Measurements from ENCODE around the gene SLC4A2.

Gene SLC4A2

DNA sequence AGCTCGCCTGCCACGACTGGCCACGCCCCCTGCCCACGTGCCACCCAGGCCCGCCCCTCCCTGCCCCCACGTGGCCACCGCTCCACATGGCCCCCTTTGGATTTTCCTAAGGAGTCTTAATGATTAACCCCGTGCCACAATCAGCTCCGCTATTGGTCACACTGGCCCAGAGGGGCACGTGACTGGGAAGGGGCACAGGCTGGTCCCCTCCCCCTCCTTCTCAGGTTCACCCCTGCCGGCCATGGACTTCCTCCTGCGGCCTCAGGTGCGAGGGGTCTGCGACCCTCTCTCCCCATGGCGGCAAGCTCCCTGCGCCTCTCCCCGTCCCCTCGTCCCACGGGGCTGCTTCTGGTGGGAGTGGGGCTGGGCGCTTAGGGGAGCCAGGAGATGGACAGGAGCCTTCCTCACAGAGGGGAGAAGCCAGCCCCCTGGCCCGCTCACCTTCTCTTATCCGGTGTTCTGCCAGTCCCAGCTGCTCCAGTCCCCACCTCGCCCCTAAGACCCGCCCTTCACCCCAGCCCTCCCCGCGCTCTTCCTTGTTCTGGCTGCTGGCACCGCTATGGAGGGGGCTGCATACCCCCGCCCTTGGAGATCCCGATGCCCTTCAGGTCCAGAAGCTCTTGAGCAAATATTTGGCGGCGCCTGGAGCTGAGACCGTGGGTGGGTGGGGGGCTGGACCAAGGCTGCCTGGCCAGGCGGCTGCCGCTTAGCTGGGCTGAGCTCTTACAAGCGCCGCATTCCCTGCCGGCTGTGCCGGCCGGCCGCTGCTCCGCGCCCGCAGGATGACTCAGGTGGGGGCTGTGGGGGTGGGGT is 3.2 kb downstream of the SLC4A2 start:
- no peak for DNase-seq (ENCODE audit: low spot score)

DNA sequence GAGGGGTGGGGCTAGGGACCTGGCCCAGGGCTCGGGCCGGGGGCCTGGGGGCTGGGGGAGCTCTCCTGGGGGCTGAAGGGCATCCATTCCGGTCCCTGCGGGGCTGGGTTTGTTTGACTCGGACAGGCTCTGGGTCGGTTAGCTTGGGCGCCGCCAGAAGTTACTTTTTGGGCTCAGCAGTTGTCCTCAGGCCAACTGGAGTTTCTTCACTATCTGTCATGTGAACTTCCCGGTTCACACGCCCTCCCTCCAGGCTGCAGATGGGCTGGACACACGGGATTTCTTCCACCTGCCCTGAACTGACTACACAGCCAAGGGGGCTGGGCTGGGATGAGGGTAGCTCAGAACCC is 3.8 kb downstream of the SLC4A2 start:
- no peak for DNase-seq (ENCODE audit: low spot score)

DNA sequence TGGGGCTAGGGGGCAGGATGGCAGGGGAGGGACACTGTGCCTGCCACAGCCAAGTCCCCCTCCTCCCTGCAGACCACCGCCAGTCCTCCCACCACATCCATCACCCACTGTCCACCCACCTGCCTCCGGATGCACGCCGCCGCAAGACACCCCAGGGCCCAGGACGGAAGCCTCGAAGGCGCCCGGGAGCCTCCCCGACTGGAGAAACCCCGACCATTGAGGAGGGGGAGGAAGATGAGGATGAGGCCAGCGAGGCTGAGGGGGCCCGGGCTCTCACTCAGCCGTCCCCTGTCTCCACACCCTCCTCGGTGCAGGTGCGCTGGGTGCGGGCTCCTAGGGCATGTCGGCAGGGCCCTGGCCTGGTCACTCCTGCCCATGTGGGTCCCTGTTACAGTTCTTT is 5.1 kb downstream of the SLC4A2 start:
- DNase-seq (ENCODE audit: low spot score) = no peak

DNA sequence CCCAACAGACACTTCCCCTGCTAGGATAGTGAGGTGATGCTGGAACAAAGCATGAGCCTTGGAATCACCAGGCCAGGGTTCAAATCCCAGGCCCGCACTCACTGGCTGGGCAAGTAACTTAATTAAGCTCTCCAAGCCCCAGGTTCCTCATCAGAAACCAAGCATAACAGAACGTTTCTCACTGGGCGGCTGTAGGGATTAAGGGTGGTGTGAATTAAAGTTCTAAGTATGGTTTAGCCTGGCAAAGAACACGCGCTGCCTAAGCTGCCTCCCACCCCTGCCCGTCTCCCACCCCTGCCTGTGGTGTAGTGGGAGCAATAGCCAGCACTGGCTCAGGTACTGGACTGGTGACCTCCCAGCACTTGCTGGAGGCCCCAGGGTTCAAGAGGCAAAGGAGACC is 5.6 kb downstream of the SLC4A2 start:
- no peak for DNase-seq (ENCODE audit: low spot score)

DNA sequence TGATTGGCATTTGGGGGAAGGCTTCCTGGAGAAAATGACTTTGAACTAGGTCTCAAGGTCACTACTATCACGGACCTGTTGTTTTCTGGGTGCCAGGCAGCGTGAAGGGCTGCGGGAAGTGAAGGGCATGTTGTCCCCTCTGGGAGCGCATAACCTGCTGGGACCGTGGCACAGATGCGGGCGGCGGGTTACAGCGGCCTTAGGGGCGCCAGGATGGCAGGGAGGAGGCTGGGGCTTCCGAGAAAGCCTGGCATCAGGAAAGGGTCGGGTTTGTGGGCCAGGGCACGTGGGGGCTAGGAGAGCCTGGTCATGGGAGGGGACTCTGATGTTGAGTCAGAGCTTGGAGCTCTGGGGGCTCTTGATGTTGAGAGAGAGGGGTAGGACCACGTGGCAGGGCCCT is 6.1 kb downstream of the SLC4A2 start:
- no peak for DNase-seq (ENCODE audit: low spot score)

DNA sequence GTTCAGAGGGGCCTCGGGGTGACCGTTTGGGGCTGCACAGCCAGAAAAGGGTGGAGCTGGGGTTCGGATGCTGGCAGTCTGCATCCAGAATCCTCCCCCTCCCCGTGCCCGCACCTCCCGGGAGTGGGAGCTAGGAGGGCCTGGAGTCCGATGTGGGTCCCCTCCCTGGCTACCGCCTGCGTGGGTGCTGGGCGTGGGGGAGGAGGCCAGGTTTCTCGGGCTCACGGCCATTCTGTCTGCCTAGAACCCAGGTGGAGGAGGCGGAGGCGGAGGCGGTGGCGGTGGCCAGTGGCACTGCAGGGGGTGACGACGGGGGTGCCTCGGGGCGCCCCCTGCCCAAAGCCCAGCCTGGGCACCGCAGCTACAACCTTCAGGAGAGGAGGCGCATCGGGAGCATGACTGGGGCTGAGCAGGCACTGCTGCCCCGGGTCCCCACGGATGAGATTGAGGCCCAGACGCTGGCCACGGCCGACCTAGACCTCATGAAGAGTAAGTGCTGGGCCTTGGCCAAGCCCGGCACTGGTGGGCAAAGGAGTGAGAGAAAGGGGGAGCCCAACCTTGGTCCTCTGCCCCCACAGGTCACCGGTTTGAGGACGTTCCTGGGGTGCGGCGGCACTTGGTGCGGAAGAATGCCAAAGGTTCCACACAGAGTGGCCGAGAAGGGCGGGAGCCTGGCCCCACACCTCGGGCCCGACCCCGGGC is 7.0 kb downstream of the SLC4A2 start:
- no peak for DNase-seq (ENCODE audit: low spot score)

DNA sequence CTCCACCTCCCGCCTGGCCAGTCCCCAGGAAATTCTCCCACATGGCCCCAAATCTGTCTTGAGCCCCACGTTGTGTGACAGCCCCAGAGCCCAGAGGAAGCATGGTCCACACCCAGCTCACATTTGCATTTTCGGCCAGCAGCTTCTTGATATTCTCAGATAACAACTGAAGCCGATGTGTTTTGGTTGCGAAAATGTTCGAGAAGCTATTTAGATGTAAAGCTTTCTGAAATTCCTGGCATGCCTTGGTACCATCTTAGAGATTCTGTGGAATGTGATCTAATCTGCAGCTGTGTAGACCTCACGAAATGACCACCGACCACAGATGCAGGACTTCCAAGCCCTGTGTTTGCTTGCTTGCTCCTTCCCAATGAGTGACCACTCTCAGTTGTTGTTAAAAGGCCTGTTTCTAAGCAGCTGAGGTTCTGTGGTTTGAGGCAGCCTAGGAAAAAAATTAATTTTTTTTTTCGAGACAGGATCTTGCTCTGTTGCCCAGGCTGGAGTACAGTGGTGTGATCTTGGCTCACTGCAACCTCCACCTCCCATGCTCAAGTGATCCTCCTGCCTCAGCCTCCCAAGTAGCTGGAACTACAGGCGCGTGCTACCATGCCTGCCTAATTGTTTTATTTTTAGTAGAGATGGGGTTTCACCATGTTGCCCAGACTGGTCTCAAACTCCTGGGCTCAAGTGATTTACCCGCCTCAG is 8.8 kb downstream of the SLC4A2 start:
- DNase-seq (ENCODE audit: low spot score) = no peak

DNA sequence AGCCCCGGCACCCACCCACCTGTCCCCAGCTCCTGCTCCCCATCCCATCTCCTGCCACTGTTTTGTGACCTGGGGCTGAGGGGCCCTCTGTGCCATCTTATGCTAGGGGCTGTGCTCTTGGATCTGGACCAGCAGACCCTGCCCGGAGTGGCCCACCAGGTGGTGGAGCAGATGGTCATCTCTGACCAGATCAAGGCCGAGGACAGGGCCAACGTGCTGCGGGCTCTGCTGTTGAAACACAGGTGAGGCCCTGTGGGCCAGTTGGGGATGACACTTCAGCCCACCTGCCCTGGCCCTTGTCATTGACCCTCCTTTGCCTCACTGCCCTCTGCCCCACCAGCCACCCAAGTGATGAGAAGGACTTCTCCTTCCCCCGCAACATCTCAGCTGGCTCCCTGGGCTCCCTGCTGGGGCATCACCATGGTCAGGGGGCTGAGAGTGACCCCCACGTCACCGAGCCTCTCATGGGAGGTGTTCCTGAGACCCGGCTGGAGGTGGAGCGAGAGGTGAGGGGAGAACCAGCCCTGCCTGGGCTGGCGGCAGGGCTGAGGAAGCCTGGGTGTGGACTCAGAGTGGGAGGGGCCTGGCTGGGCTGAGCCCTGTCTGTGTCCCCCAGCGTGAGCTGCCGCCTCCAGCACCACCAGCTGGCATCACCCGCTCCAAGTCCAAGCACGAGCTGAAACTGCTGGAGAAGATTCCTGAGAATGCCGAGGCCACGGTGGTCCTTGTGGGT is 10.6 kb downstream of the SLC4A2 start:
- DNase-seq (ENCODE audit: low spot score) = no peak

DNA sequence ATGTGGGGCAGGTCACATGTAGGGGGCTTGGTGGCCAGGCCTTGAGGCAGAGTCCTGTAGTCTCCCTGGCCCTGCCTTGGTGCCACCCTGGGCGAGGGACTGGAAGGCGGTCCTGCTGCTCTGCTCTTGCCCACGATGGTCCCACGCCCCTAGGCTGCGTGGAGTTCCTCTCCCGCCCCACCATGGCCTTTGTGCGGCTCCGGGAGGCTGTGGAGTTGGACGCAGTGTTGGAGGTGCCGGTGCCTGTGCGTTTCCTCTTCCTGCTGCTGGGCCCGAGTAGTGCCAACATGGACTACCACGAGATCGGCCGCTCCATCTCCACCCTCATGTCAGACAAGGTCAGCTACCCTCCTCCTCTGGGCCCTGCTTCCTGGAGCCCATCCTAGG is 11.2 kb downstream of the SLC4A2 start:
- no peak for DNase-seq (ENCODE audit: low spot score)

DNA sequence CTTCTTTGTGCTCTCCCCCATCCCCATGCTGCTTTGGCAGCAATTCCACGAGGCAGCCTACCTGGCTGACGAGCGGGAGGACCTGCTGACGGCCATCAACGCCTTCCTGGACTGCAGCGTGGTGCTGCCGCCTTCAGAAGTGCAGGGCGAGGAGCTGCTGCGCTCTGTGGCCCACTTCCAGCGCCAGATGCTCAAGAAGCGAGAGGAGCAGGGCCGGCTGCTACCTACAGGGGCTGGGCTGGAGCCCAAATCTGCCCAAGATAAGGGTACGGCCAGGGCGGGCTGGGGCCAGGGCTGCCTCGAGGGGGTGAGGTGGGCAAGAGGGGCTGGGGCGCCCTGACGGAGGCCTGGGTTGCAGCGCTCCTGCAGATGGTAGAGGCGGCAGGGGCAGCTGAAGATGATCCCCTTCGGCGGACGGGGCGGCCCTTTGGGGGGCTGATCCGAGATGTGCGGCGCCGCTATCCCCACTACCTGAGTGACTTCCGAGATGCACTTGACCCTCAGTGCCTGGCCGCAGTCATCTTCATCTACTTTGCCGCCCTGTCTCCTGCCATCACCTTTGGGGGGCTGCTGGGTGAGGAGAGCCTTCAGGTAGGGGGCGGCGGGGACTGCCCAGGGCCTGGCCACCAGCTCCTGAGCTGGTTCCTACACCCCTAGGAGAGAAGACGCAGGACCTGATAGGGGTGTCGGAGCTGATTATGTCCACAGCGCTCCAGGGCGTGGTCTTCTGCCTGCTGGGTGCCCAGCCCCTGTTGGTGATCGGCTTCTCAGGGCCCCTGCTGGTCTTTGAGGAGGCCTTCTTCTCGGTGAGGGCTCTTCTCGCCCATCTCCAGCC is 11.9 kb downstream of the SLC4A2 start:
- DNase-seq (ENCODE audit: low spot score) = no peak

DNA sequence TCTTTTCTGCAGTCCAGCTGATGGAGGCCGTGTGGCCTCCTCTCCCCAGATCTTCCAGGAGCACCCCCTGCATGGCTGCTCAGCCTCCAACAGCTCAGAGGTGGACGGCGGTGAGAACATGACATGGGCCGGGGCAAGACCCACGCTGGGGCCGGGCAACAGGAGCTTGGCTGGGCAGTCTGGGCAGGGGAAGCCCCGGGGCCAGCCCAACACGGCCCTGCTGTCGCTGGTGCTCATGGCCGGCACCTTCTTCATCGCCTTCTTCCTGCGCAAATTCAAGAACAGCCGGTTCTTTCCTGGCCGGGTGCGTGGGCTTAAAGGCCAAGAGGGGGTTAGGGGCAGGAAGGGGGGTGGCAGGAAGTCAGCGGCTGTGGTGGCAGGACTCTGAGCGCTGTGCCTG is 14.6 kb downstream of the SLC4A2 start:
- no peak for DNase-seq (ENCODE audit: low spot score)

DNA sequence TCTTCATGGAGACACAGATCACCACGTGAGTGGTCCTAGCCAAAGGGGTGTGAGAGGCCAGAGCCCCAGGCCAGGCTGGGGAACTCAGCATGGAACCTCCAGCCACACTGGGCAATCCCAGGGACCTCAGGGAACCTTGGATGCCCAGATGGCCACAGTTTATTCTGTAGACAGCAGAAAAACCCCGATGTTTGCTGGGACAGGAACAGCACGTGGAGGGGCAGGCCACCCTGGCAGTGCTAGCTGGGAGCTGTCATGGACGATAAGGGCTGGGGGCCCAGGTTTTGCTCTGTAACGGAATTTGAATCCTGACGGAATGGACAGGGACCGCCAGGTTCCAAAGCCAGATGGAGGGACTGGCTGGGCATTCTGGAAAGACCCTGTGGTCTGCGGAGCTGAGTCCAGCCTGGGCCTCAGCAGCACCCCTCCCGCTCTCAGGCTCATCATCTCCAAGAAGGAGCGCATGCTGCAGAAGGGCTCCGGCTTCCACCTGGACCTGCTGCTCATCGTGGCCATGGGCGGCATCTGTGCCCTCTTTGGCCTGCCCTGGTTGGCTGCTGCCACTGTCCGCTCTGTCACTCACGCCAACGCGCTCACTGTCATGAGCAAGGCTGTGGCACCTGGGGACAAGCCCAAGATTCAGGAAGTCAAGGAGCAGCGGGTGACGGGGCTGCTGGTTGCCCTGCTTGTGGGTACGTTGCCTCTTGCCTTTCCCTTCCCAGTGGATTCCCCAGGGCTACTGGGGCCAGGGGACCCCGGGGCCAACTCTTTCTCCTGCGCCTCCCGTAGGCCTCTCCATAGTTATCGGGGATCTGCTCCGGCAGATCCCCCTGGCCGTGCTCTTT is 15.7 kb downstream of the SLC4A2 start:
- no peak for DNase-seq (ENCODE audit: low spot score)

DNA sequence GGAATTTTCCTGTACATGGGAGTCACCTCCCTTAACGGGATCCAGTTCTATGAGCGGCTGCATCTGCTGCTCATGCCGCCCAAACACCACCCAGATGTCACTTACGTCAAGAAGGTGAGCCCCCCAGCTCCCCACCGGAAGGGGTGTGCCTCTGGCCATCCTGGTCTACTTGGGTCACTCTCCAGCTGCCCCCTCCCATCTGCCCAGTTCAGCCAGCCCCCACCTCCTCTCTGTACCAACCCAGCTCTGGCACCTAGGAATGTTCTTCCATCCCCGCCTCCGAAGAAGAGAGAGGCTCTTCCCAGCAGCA is 16.2 kb downstream of the SLC4A2 start:
- no peak for DNase-seq (ENCODE audit: low spot score)

DNA sequence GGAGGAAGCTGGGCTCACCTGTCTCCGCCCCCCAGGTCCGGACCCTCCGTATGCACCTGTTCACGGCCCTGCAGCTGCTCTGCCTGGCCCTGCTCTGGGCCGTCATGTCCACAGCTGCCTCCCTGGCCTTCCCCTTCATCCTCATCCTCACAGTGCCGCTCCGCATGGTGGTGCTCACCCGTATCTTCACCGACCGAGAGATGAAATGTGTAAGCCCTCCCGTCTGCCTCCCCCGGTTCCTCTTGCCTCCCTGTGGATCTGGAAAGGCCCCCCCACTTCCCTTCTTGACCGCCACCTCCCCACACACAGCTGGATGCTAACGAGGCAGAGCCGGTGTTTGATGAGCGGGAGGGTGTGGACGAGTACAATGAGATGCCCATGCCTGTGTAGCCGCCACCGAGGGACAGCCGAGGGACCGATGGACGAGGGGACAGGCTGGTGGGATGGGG is 16.6 kb downstream of the SLC4A2 start:
- no peak for DNase-seq (ENCODE audit: low spot score)

DNA sequence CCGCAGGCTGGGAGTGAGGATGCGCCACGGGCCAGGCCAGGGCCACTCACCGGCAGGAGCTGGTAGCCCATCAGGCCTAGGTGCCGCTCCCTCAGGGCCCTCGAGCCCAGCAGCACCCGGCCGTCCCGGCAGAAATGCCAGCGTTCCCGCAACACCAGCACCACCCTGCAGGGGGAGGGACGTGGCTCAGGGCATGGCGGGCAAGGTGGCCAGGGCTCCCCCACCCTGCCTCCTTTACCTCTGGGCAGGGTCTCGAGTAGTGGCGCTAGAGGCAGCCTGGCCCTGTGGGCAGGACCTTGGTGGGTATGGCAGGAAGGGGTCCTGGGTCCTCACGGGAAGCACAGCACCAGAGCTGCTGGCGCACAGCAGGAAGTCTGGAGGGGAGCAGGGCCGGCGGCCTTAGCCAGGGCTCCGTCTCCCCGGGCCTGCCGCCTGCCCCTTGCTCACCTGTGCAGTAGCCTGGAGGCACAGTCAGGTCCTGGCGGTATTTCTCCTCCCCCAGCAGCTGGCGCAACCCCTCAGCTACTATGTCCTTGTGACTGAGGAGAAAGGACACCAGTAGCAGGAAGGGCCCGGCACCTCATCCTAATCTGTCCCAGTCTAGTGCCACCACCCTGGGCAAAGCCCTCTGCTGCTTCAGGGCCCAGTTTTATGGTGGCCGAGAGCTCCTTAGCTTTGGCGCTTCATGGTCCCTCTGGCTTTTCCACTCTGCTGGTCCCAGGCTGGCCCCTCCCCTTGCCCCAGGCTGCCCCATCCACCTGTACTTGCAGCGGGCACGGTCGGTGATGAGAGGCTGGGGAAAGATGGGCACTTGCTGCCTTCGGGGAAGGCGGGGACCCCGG is 17.7 kb downstream of the SLC4A2 start:
- no peak for DNase-seq (ENCODE audit: low spot score)

DNA sequence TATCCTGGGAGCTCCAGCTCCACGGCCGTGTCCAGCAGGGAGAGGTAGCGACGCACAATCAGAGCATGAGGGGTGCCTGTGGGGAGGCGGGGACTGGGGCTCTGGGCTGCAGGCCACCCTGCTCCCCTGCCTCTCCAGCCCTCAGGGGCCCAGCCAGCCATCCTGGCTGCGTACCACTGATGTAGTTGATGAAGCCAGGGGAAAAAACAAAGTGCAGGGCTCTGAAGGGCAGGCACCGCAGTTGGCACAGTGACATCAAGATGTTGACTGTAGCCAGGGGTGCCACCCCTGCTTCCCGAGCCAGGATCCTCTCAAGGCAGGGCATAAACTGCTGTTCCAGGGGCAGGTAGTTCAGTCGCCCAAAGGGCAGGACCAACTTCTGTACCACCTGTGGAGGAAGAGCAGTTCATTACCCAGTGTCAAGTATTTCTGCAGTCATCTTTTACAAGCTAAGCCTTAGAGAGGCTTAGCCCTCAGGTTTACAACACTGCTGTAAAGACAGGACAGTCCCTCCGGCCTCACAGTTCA is 18.4 kb downstream of the SLC4A2 start:
- no peak for DNase-seq (ENCODE audit: low spot score)

DNA sequence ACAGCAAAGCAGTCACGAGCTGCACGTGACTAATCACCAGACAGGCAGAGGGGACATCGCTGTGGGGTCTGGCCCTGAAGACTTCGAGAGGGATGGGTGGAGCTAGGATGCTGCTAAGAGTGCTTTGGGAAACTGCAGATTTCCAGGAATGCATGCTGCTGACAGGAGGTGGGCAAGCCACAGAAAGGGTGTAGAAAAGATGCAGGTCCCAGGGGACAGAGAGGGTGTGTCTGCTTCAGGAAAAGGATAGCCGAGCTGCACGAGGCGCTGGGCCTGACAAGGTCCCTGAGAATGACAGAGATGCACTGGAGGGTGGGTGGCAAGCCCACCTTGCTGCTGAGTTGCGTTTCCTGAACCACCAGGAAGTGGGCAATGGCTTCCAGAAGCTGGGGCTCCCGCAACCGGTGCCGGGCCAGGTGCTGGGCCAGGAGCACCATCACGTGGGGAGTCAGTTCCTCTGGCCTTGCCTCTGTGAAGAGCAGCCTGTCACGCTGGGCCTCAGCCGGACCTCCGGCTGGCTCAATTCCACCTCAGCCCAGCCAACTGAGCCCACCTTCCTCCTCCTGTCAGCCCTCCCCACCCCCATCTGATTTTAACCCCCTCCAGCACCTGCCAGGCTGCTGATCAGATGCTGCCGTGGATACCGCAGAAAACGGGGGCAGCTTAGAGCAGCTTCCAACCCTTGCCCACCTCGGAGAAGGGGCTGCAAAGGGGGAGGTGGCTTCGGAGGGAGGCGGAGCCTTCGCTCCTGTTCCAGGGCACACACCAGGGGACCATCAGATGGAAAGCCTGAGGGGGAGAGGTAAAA is 19.0 kb downstream of the SLC4A2 start:
- no peak for DNase-seq (ENCODE audit: low spot score)

DNA sequence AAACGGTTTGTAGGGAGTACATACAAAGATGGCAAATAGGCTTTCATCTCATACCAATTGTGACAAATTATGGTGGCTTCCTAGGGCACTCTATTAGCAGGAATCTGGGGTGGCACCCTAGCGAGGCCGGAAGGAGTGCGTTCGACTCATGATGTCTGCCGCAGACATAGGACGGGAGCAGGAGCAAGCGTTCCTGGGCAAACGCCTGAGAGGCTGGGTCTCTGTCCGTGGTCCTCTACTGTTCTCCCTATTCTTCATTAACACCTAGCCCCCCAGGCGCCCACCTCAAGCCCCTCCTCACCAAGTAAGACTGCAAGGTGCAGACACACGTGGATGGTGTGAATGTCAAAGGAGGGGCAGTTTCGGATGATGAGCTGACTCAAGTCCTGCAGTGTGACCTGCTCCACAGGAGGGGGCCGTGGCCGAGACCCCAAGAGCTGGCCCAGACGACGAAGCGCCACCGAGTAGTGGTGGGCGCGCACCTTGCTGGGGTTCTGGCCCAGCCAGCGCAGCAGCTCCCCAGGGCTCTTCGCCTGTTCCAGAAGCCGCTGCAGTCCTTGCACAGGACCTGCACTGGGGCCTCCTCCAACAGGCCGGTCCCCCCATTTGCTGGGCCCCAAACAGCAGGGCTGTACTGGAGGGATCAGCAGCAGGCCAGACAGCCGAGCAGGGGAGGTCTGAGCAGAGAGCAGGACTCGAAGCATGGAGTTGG is 20.0 kb downstream of the SLC4A2 start:
- no peak for DNase-seq (ENCODE audit: low spot score)

Measured in kidney capillary endothelial cell (primary cell).